ENCODE results near the gene VPREB1. TPM values are rescaled to one million over a fixed set of nuclear protein-coding genes. Genes with fewer than 3 reads are reported as not detected.
A peak's percentile ranks its signal among the peaks of the same experiment; 100 is the strongest.
"Not testable (repeated sequence)": the region's sequence is repeated elsewhere in the genome, so short reads cannot be mapped to it uniquely, and the experiment has no call there.

The VPREB1 gene
- total RNA-seq, 1 donor from 2014 or later = not detected

GRCh38 chr22:22210889-22211833 is 33.4 kb upstream of the VPREB1 start:
- DNase-seq (ENCODE audit: low spot score) = no peak
- ATAC-seq = no peak

DNA sequence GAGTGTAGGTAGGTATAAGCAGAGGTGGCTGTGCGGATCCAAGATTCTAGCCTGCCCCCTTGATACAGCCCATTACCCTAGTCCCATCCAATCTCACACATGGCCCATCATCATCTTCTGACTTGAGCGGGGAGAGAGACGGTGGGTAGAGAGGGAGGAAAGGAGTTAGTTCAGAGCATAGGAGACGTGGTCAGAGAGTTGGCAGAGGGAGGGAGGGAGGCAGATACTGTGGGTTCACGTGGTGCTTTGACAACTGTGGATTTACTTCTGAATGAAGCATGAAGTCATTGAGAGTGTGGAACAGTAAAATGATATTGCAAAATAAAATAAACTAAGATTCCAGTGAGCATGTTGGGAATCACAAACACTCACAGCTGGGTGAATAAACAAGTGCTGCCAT is 31.4 kb upstream of the VPREB1 start:
- no peak for ATAC-seq
- DNase-seq (ENCODE audit: low spot score) = no peak

DNA sequence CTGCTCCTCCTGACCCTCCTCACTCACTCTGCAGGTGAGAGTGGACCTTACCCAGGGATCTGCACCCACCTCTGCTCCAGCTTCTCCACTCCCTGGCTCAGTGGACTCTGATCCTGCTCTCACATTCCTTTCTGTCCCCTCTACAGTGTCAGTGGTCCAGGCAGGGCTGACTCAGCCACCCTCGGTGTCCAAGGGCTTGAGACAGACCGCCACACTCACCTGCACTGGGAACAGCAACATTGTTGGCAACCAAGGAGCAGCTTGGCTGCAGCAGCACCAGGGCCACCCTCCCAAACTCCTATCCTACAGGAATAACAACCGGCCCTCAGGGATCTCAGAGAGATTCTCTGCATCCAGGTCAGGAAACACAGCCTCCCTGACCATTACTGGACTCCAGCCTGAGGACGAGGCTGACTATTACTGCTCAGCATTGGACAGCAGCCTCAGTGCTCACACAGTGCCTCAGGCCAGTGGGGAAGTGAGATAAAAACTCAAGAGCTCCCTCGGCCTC is 29.7 kb upstream of the VPREB1 start:
- DNase-seq (ENCODE audit: low spot score) = no peak
- no peak for ATAC-seq

- no peak for ATAC-seq
- DNase-seq (ENCODE audit: low spot score) = no peak
These were observed 28.7 kb upstream of the VPREB1 start for GRCh38 chr22:22215659-22216449.

- no peak for DNase-seq (ENCODE audit: low spot score)
- ATAC-seq = no peak
These were observed 28.1 kb upstream of the VPREB1 start for GRCh38 chr22:22216450-22216959.

DNA sequence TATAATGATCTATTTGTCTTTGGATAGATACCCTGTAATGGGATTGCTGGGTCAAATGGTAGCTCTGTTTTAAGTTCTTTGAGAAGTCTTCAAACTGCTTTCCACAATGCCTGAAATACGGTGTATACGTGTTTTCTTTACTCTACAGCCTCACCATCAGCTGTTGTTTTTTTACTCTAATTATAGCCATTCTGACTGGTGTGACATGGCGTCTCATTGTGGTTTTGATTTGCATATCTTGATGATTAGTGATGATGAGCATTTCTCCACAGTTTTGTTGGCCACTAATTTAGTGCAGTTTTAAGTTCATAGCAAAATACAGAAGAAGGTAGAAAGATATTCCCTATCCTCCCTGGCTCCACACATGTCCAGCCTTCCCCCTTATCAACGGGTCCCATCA is 26.3 kb upstream of the VPREB1 start:
- ATAC-seq = no peak

GRCh38 chr22:22219140-22219996 is 25.2 kb upstream of the VPREB1 start:
- no peak for DNase-seq (ENCODE audit: low spot score)
- ATAC-seq = no peak

More for the DNA sequence above, 26.3 kb upstream of the VPREB1 start:
- no peak for DNase-seq (ENCODE audit: low spot score)

DNA sequence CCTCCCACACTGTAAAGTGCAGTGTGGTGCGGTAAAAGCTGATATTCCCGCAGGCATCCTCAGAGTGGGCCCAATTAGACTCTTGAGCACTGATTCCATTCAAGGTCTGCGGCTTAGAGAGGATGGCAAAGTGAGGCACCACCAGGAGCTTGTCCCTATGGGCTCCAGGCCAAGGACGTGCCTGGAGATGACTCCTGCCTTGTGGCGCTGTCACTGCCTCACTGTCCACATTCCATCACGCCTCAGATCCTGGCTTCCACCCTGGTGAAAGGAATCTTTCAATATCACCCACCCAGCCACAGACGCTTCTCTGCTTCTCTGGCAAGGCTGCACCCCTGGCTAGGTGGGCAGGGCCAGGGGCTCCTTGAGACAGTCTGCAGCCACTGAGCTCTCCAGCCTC is 23.5 kb upstream of the VPREB1 start:
- DNase-seq (ENCODE audit: low spot score); ATAC-seq: not testable (repeated sequence)

GRCh38 chr22:22226448-22227187 is 18.0 kb upstream of the VPREB1 start:
- DNase-seq (ENCODE audit: low spot score) (no peak), ATAC-seq (no peak)

DNA sequence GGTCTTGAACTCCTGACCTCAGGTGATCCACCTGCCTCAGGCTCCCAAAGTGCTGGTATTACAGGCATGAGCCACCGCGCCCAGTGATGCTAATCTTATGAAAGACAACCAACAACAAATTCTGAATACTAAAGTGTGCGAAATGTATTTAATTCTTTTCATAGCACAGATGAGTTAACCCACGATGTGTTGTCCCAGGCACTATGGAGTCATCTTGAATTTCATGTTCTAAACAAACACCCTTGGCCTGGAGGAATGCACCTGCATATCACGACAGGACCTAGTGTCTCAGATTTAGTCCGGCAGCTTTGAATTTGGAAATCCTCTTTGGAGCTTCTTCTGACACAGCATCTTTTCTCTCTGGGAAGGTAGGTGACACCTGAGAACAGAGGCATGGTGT is 16.2 kb upstream of the VPREB1 start:
- no peak for DNase-seq (ENCODE audit: low spot score)
- ATAC-seq = no peak

DNA sequence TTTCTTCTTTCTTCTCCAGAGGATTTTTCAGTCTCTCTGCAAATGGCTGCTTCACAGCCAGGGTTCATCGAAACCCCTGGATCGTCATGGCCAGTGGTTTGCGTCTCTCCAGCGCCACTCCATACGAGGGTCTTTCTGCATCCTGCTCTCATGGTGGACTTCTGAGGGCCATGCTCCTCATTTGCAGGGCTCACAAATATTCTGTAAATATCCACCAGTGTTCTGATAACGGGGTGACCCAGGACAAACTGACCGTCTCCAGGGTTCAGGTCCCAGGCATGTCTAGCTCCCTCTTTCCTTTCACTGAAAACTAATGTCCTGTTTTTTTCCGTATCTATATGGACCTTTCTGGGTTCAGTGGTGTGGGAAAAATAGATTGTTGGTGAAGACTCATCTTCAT is 15.7 kb upstream of the VPREB1 start:
- no peak for DNase-seq (ENCODE audit: low spot score)

DNA sequence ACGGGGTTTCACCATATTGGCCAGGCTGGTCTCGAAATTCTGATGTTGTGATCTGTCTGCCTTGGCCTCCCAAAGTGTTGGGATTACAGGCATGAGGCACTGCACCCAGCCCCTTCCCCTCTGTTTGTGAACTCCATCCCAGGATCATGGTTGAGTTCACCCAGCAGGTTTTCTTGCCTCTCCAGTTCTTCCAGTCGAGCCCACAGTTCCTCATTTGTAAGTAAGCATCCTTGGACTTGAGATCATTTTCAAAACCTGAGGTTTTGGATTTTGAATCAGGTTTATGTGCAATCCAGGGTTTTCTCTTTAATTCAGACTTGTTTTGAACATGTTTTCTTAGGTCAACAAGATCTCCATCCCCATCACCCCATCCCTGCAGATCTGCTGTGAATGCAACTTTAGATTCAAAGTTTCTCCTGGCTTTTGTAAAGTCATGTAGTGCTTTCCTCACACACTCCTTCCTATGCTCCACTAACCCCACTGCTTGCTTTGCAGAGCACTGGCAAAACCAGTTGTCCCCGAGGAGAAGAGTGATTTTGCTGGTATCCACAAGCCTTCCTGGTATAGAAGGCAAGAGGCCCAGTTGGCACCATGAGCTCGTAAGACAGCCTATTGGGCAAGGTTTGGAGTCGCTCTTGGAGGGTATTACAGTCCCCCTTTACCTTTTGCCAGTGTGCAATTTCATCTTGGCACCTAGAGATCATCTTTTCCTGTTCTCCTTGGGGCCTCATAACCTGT is 14.7 kb upstream of the VPREB1 start:
- ATAC-seq (no peak), DNase-seq (ENCODE audit: low spot score) (no peak)

More for the DNA sequence above, 15.7 kb upstream of the VPREB1 start:
- no peak for ATAC-seq

DNA sequence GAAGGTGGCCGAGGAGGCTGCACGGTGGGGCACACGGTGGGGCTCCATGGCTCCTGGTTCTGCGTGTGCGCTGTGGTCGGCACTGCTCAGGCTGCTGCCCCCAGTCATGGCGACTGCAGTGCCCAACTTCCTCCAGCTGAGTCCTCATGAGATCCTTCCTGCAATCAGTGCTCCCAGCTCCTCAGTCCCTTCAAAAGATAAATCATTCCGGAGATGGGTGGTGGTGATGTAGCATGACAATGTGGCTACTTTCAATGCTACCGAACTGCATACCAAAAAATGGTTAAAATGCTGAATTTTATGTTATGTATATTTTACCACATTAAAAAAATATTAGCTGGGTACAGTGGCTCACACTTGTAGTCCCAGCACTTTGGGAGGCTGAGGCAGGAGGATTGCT is 14.1 kb upstream of the VPREB1 start:
- ATAC-seq = no peak
- DNase-seq (ENCODE audit: low spot score) = no peak

GRCh38 chr22:22233081-22233480 is 11.5 kb upstream of the VPREB1 start:
- no peak for DNase-seq (ENCODE audit: low spot score)
- no peak for ATAC-seq

DNA sequence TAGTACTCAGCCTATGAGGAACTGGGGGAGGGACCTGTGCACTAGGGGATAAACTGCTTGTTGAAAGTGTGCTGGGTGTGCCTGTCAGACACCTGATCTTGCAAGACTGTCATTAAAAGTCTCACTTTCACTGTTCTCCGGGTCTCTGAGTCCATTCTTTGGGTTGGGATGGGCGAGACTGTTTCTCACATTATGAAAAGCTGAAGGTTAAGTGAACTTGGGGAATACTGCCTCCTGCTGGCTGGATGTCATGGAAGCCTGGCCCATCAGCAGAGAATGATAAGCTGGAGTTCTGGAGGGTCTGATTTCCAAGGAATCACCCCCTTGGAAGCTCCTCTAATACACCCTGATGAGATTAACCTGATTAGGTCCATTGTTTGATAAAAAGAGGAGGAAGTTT is 9.0 kb upstream of the VPREB1 start:
- ATAC-seq = peak; percentile 16
- no peak for DNase-seq (ENCODE audit: low spot score)

GRCh38 chr22:22237521-22237920 is 7.1 kb upstream of the VPREB1 start:
- no peak for ATAC-seq
- no peak for DNase-seq (ENCODE audit: low spot score)

- ATAC-seq (no peak), DNase-seq (ENCODE audit: low spot score) (no peak)
These were observed 5.2 kb upstream of the VPREB1 start for GRCh38 chr22:22239311-22239939.

DNA sequence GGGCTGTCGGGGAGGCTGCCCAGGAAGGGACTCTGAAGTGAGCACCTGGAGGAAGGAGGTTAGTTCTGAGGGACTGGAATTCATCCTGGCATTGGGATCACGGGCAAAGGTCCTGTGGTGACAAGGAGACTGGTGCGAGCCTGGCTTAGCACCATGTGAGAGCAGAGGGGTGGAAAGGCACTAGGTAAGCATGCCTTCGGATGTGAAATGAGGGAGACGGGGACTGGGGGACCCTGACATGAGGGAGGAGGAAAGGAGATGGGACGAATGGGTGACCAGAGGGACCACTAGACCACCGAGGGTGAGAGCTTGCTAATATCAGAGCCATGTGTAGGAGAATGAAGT is 3.1 kb upstream of the VPREB1 start:
- ATAC-seq (no peak), DNase-seq (ENCODE audit: low spot score) (no peak)

- DNase-seq (ENCODE audit: low spot score) (no peak), ATAC-seq (no peak)
These were observed 2.1 kb upstream of the VPREB1 start for GRCh38 chr22:22242488-22242887.

All from left lobe of liver (tissue), 2 donors.